ENCODE data around the gene LMO1. TPM values are rescaled to one million over a fixed set of nuclear protein-coding genes. Genes with fewer than 3 reads are reported as not detected.

The LMO1 gene
- total RNA-seq, 2 experiments from 2014 or later, result not detected

- CTCF ChIA-PET, result no interaction called here
- POLR2A ChIA-PET, result no interaction called here
Observed at GRCh38 chr11:8288824-8289491, 25.3 kb upstream of the LMO1 start.

- POLR2A ChIA-PET, result no interaction called here
- CTCF ChIA-PET, result no interaction called here
Observed at GRCh38 chr11:8288166-8288772, 24.6 kb upstream of the LMO1 start.

- POLR2A ChIA-PET, result no interaction called here
- CTCF ChIA-PET, result no interaction called here
Observed at GRCh38 chr11:8287703-8288102, 24.0 kb upstream of the LMO1 start.

- ChIA-PET CTCF (no interaction called here), POLR2A (no interaction called here)
Observed at GRCh38 chr11:8287297-8287696, 23.6 kb upstream of the LMO1 start.

DNA sequence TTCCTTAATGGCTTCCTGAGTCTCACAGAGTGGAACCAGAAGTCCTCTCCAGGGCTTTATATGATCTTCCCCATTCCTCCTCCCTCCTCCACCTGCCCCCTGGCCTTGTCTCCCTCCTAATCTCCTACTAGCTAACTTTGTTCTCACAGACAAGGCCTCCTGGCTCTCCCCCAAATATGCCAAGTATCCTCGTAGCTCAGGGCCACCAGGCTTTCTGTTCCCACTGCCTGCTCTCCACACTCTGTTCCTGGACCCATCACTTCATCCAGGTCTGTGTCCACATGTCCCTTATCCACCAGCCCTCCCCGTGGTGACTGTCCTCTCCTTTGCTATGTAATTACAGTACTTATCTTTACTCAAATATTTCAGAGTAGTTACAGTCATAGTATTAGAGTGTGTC is 23.2 kb upstream of the LMO1 start:
- CTCF ChIA-PET, result no interaction called here

GRCh38 chr11:8285796-8286195 is 22.1 kb upstream of the LMO1 start:
- POLR2A ChIA-PET, result no interaction called here
- CTCF ChIA-PET, result no interaction called here

More for the DNA sequence above, 23.2 kb upstream of the LMO1 start:
- POLR2A ChIA-PET, result no interaction called here

DNA sequence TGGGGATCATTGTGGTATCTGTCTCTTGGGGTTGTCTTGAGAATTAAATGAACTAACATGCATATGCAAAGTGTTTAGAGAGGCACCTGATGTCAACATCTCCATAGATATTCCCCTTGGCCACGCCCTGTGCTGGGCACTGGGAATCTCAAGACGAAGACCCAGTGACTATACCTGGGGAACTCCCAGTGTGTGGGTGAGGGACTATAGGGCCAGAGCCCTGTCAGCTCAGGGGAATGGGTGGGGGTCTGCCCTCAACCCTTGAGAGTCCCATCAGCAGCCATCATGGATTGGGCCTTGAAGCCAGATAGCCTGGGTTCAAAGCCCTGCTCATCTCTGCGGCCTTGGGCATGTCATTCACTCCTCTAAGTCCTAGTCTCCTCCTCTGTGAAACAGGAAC is 21.6 kb upstream of the LMO1 start:
- POLR2A ChIA-PET, result no interaction called here
- CTCF ChIA-PET, result no interaction called here

DNA sequence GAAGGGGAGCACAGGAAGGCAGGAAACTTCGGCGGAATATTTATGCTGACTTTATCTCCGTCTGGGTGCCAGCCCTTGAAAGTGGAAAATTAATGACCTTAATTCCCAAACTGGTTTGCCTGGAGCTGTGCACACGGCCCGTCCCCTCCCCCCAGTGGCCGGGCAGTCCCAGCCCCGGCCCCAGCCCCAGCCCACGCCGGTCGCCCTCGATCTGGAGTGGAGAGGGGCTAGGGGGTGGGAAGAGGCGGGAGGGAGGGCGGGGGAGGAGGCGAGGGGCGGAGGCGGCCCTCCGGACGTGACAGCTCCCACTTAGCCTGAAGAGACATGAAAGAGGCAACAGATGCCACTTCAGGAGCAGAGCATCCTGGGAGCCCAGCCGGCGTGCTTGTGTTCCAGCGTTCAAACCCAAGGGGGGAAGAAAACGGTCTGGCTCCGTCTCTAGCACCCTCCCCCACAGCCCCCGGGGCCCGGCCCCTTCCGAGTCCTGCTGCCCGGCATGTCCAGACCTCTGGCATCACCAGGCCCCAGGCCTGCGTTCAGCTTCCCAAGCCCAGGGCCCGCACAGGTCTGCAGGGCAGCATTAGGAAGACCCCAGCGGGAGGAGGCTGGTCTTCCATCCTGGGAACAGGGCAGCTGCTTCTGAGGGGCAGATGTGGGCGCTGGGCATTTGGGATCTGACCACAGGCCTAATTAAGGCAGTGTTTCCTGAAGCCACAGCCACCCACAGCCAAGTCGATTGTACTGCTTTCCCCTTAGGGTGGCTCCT is 20.0 kb upstream of the LMO1 start:
- ChIA-PET CTCF (interaction anchor here (0.9 kb wide), 1 partner anchor 20 kb away, joined by 3 read pairs; the partner anchor contains the start of gene LMO1), POLR2A (no interaction called here)

DNA sequence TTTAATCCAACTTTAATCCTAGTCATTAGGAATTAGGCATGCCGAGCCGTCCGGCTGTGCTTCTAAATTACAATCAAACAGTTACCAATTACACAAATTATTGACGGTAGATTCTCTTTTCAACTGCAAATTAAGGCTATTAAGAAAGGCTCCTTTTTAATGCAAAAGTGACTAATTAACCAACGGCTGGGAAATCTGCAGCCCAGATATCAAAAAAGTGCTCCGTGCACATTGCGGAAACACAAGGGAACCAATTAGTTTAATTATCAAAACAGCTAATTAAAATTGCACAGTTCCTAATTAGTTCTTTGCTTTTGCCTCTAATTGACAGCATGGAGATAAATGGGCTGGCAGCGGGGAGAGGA is 19.4 kb upstream of the LMO1 start:
- CTCF ChIA-PET, result no interaction called here
- POLR2A ChIA-PET, result no interaction called here

DNA sequence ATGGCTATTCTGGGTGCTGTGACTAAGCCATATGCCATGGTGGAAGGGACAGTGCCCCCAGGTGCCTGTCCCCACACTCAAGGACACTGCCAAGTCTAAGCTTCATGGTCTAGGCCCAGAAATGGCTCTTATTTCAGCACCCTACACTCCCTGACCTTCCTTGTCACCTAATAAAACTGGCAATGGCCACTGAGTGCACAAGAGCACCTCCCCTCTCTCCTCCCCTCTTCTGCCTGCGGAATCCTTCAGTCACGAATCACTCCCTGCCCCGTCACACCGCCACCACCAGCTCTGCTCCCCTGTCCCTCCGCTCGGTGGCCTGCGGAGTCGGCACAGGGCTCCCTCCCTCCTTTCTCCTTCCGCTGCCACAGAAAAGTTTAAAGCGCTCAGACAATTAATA is 19.0 kb upstream of the LMO1 start:
- ChIA-PET CTCF (no interaction called here), POLR2A (no interaction called here)

DNA sequence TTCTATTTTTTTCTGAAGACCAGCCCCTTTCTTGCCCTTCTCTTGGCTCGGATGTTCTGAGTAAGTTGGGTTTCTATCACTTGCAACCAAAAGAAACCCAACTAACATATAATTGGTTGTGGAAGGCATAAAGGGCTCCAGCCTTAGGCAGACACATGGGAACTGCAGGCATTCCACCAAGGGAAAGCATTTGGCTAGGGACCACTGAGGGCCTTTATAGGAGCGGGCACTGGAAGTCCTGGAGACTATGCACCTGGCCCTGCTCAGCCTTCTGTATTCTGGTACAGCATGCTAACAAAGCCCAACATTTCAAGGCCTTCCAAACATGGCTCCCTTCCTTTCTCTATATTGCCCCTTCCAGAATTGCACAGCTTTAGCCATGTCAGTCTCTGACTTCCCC is 17.6 kb upstream of the LMO1 start:
- CTCF ChIA-PET, result no interaction called here
- POLR2A ChIA-PET, result no interaction called here

GRCh38 chr11:8277691-8278090 is 14.0 kb upstream of the LMO1 start:
- POLR2A ChIA-PET, result no interaction called here
- CTCF ChIA-PET, result interaction anchor here (3.0 kb wide), 1 partner anchor 14 kb away, joined by 10 read pairs; the partner anchor contains the start of gene LMO1

- ChIA-PET POLR2A (no interaction called here), CTCF (interaction anchor here (3.0 kb wide), 1 partner anchor 13 kb away, joined by 10 read pairs; the partner anchor contains the start of gene LMO1)
Observed at GRCh38 chr11:8276528-8276927, 12.8 kb upstream of the LMO1 start.

DNA sequence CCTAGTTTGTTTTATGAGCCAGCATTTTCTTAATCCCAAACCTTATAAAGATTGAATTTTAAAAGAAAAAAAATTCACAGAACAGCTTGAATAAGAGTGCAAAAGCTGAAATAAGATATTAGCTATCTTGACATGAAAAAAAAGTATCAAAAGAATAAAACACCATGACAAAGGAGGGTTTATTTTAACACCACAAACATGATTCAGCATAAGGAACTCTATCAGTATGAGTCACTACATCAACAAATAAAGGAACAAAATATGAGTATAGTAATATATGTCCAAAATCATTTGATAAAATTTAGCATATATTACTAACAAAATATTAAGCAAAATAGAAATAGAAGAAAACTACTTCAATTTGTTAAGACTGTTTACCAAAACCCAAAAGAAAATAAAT is 9.6 kb upstream of the LMO1 start:
- ChIA-PET CTCF (no interaction called here), POLR2A (no interaction called here)

DNA sequence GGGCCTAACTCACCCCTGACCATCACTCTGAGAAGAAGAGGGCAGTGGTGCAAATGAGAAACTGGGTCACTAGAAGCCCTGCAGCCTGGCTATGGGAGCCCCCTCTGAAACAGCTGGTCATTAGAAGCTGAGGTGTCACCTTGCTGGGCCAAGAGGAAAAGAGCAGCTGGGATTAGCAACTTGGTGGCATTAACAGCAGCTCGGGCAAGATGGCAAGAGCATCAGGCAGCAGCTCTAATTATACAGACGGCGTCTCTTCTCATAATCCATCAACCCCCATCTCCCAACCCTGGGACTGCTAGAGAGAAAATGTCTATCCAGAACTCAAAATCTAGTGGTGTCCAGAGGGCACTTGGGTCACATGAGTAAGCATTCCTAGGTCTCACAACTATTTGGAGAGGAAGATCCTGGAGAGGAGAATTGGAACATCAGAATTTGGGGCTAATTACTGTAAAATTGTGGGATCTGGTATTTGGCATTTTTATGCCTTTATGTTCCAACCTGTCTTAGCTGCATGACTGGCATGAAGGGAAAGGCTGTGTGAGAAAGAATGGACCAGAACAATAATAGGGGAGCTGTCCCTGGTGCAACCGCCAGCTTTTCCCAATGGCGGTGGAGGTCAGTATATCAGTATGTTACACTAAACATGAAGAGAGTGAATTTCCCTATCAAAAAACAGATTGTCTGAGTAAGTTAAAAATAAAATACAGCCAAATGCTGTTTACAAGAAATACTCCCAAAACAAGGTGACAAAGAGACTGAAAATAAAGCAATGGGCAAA is 7.6 kb upstream of the LMO1 start:
- CTCF ChIA-PET, result interaction anchor here (0.6 to 2.0 kb wide), 3 partner anchors 7 to 10 kb away, joined by 3 to 4 read pairs (median 3); partner anchors contain the start of gene LMO1

GRCh38 chr11:8269636-8270035 is 6.0 kb upstream of the LMO1 start:
- ChIA-PET POLR2A (no interaction called here), CTCF (interaction anchor here (0.8 kb wide), 1 partner anchor 29 kb away, joined by 3 read pairs; no protein-coding TSS in a partner anchor)

More for the DNA sequence above, 7.6 kb upstream of the LMO1 start:
- POLR2A ChIA-PET, result no interaction called here

GRCh38 chr11:8268530-8269400 is 5.1 kb upstream of the LMO1 start:
- POLR2A ChIA-PET, result no interaction called here
- CTCF ChIA-PET, result no interaction called here

DNA sequence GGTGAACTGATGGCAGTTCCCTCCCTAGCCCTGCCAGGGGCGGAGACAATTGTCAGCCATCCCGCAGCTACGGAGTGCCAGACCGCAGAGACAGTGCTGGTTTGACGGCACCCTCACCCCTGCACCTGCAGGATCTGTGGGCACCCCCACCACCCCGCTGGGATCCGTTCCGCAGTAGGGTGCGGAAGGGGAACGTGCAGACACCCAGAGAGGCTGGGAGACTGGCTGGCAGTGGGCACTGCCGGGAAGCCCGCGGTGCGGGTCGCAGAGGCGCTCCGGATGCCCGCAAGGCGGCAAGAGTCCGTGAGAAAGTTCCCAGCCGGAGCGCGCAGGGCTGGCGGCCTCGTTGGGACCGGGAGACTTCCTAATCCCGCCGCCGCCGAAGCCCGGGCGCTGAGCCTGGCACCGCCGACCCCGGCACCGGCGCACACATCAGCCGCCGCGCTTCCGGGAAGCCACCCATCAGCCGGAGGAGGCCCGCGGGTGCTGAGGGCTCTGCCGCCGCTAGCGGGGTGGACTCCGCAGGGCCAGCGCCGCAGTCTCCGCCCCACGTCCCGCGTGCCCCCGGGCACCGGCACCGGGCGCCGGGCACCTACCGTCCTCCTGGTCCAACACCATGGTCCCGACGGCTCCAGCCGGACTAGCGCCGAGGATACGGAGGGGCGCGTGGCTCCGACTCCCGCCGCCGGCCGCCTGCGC is 4.3 kb upstream of the LMO1 start:
- CTCF ChIA-PET, result no interaction called here
- POLR2A ChIA-PET, result no interaction called here

DNA sequence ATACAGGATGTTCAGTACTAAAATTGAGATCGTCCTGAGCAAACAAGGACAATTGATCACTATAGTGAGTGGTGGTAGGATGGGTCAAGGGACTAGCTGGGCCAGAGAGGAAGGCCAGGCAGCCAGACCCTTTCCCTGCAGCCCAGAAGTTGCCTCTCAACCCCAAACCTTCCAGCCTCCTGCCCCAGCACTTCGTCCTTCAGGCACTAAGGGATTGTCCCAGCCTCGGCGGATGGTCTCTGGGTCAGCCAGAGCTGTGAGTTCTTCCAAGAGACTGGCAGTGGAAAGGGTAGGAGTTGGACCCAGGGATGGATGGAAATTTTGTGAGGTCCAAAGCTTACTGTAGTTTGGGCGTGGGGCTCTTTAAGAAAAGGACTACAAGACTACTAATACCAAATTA is 3.6 kb upstream of the LMO1 start:
- CTCF ChIA-PET, result no interaction called here

More for the DNA sequence above, 3.6 kb upstream of the LMO1 start:
- POLR2A ChIA-PET, result no interaction called here

Measured in activated CD8-positive, alpha-beta memory T cell treated with anti-CD3 and anti-CD28 coated beads for 36 hours (primary cell).